Lower leg skin (tissue), 3 donors: ENCODE data around the gene GSTCD.
"Not testable (repeated sequence)": the region's sequence is repeated elsewhere in the genome, so short reads cannot be mapped to it uniquely, and the experiment has no call there.

Experiments
- CTCF ChIP-seq, 3 donors: fragments of 450-650 bp; IDR thresholded peaks; one replicate each; pipeline ENCODE4 v1.5.1; 2016; ENCODE audit warnings: antibody characterized with exemption in 3 of 3, mild to moderate bottlenecking in 3 of 3, moderate library complexity in 2 of 3
- POLR2A ChIP-seq, 2 donors: fragments of 450-650 bp; IDR thresholded peaks; one replicate each; pipeline ENCODE4 v1.6.1; 2016 to 2017; ENCODE audit warnings: antibody characterized with exemption in 2 of 2, mild to moderate bottlenecking in 1 of 2, moderate library complexity in 1 of 2

- TF ChIP-seq CTCF, POLR2A (IDR thresholded peaks at IDR 0.05): not testable (repeated sequence)
Observed at GRCh38 chr4:105729895-105730294, 21.3 kb downstream of the GSTCD start.
